Subcutaneous adipose tissue (tissue), 4 donors: ENCODE measurements around the gene C1orf174. TPM values are rescaled to one million over a fixed set of nuclear protein-coding genes. Genes with fewer than 3 reads are reported as not detected.

Experiments used
- CTCF ChIP-seq: fragments of 450-650 bp; IDR thresholded peaks from one replicate; pipeline ENCODE4 v1.5.1; 2016; ENCODE audit warnings: low read depth, mild to moderate bottlenecking, control low read depth, antibody characterized with exemption, moderate library complexity
- total RNA-seq, 4 donors: library from RNA; depleted of rRNA; stranded (reverse); fragments of >200 nt; gene quantifications; one replicate each; pipeline ENCODE4 v1.1.0, GENCODE V29; 2016

Gene C1orf174
- total RNA-seq, 4 donors from 2014 or later = 17.0 to 21.4 (median 18.0) TPM

GRCh38 chr1:3872546-3872945 is 27.5 kb downstream of the C1orf174 start:
- TF ChIP-seq CTCF = no peak

GRCh38 chr1:3871451-3871805 is 28.6 kb downstream of the C1orf174 start:
- TF ChIP-seq CTCF = no peak

GRCh38 chr1:3869751-3870301 is 30.2 kb downstream of the C1orf174 start:
- TF ChIP-seq CTCF = no peak

- TF ChIP-seq CTCF = no peak
Measured at GRCh38 chr1:3868464-3869006, 31.5 kb downstream of the C1orf174 start.

GRCh38 chr1:3865606-3866160 is 34.4 kb downstream of the C1orf174 start:
- TF ChIP-seq CTCF = no peak

GRCh38 chr1:3864884-3865283 is 35.2 kb downstream of the C1orf174 start:
- TF ChIP-seq CTCF = no peak

GRCh38 chr1:3863231-3863935 is 36.7 kb downstream of the C1orf174 start:
- TF ChIP-seq CTCF = no peak
